IMR-90 (cell line): ENCODE data around the gene PRELID2. TPM values are rescaled to one million over a fixed set of nuclear protein-coding genes. Genes with fewer than 3 reads are reported as not detected.

Experiments
- ATAC-seq: fragments of 200-7000 bp; cut with Tn5 transposase; 2 replicates; pipeline ENCODE4 v1.9.1; 2020; ENCODE audit warnings: low read depth, mild to moderate bottlenecking, moderate library complexity
- BruUV-seq: library from RNA; stranded (reverse); fragments of 400-500 nt; replicated peaks from 2 replicates; lab custom pipeline; 2021; lab: Mats Ljungman, UMichigan
- CTCF ChIA-PET: fragments of 300-600 bp; formaldehyde crosslinking; extraction: SDS; loops from one replicate; lab custom pipeline; 2021; ENCODE audit warnings: antibody characterized with exemption; lab: Yijun Ruan, JAX
- POLR2A ChIA-PET: fragments of 300-600 bp; sonication (Branson Sonifier 250); formaldehyde crosslinking; loops from one replicate; lab custom pipeline; 2022; ENCODE audit warnings: antibody characterized with exemption; ENCODE audit not compliant: unreplicated experiment; lab: Charles Lee
- DNase-seq: peaks from one replicate; pipeline ENCODE4 v3.0.0; 2013
- H2AFZ ChIP-seq: replicated peaks from 2 replicates; pipeline ENCODE3; 2013; ENCODE audit warnings: low read length, mild to moderate bottlenecking; ENCODE audit not compliant: poor library complexity
- H2AK5ac ChIP-seq: 2 replicates; pipeline ENCODE4 v1.6.1; 2013; ENCODE audit warnings: low read depth, low read length, inconsistent platforms
- H2AK9ac ChIP-seq: replicated peaks from 2 replicates; pipeline ENCODE3; 2013; ENCODE audit warnings: mild to moderate bottlenecking, low read depth, low read length, moderate library complexity; ENCODE audit not compliant: poor library complexity
- H2BK120ac ChIP-seq: 2 replicates; pipeline ENCODE4 v1.6.1; 2013; ENCODE audit warnings: low read depth, low read length, inconsistent platforms
- H2BK15ac ChIP-seq: 3 replicates; pipeline ENCODE4 v1.6.1; 2013; ENCODE audit warnings: low read depth, low read length, inconsistent platforms
- H2BK20ac ChIP-seq: 2 replicates; pipeline ENCODE4 v1.6.1; 2013; ENCODE audit warnings: low read depth, mild to moderate bottlenecking, inconsistent platforms, low read length, moderate library complexity
- H2BK5ac ChIP-seq: 2 replicates; pipeline ENCODE4 v1.6.1; 2013; ENCODE audit warnings: mild to moderate bottlenecking, low read depth, low read length, inconsistent platforms; ENCODE audit not compliant: poor library complexity, severe bottlenecking
- H3K14ac ChIP-seq: replicated peaks from 2 replicates; pipeline ENCODE4 v1.6.1; 2013; ENCODE audit warnings: low read depth, low read length, inconsistent platforms
- H3K18ac ChIP-seq: 2 replicates; pipeline ENCODE4 v1.6.1; 2013; ENCODE audit warnings: low read depth, low read length, control low read depth
- H3K23ac ChIP-seq: 2 replicates; pipeline ENCODE4 v1.6.1; 2013; ENCODE audit warnings: low read depth, low read length, inconsistent platforms
- H3K27ac ChIP-seq: 2 replicates; pipeline ENCODE4 v1.5.1; 2013; ENCODE audit warnings: mild to moderate bottlenecking, control low read depth, low read length; ENCODE audit not compliant: insufficient read depth
- H3K27me3 ChIP-seq: 2 replicates; pipeline ENCODE4 v1.6.1; 2013; ENCODE audit warnings: low read length; ENCODE audit not compliant: control insufficient read depth, insufficient read depth
- H3K36me3 ChIP-seq: 2 replicates; pipeline ENCODE4 v1.6.1; 2013; ENCODE audit warnings: low read length, mixed read lengths; ENCODE audit not compliant: control insufficient read depth, insufficient read depth
- H3K4ac ChIP-seq: 2 replicates; pipeline ENCODE4 v1.6.1; 2013; ENCODE audit warnings: low read depth, low read length, inconsistent platforms
- H3K4me1 ChIP-seq: 2 replicates; pipeline ENCODE4 v1.6.1; 2013; ENCODE audit warnings: low read length, mixed read lengths; ENCODE audit not compliant: control insufficient read depth, insufficient read depth
- H3K4me2 ChIP-seq: 2 replicates; pipeline ENCODE4 v1.6.1; 2013; ENCODE audit warnings: low read depth, mild to moderate bottlenecking, control low read depth, low read length, moderate library complexity
- H3K4me3 ChIP-seq: 2 replicates; pipeline ENCODE4 v1.5.1; 2013; ENCODE audit warnings: low read depth, mild to moderate bottlenecking, control low read depth, low read length, moderate library complexity; ENCODE audit not compliant: insufficient read depth
- H3K56ac ChIP-seq: 2 replicates; pipeline ENCODE4 v1.6.1; 2013; ENCODE audit warnings: low read length, inconsistent platforms; ENCODE audit not compliant: insufficient read depth; ENCODE audit errors: extremely low read depth
- H3K79me1 ChIP-seq, 2 experiments: 2 replicates each; pipeline ENCODE4 v1.6.1; 2013; ENCODE audit warnings: low read length in 2 of 2, inconsistent platforms in 1 of 2, low read depth in 1 of 2
- H3K9ac ChIP-seq: 2 replicates; pipeline ENCODE4 v1.6.1; 2013; ENCODE audit warnings: low read depth, low read length, control low read depth
- H3K9me1 ChIP-seq: 2 replicates; pipeline ENCODE4 v1.6.1; 2013; ENCODE audit warnings: low read length, inconsistent platforms; ENCODE audit not compliant: insufficient read depth
- H3K9me3 ChIP-seq: 2 replicates; pipeline ENCODE4 v1.6.1; 2013; ENCODE audit warnings: low read length; ENCODE audit not compliant: control insufficient read depth, insufficient read depth
- H4K20me1 ChIP-seq: 2 replicates; pipeline ENCODE4 v1.6.1; 2013; ENCODE audit warnings: low read length, inconsistent platforms; ENCODE audit not compliant: insufficient read depth
- H4K5ac ChIP-seq: 2 replicates; pipeline ENCODE4 v1.6.1; 2013; ENCODE audit warnings: mild to moderate bottlenecking, low read depth, low read length, control low read depth
- H4K8ac ChIP-seq, 2 experiments: 2 replicates each; pipeline ENCODE4 v1.6.1; 2013; ENCODE audit warnings: low read depth in 2 of 2, low read length in 2 of 2, control low read depth in 1 of 2, inconsistent platforms in 1 of 2
- H4K91ac ChIP-seq: 2 replicates; pipeline ENCODE4 v1.6.1; 2013; ENCODE audit warnings: low read depth, low read length, inconsistent platforms; ENCODE audit not compliant: insufficient read depth
- BHLHE40 ChIP-seq: fragments of 150-350 bp; IDR thresholded peaks from 2 replicates; pipeline ENCODE4 v1.6.1; 2016; ENCODE audit warnings: mild to moderate bottlenecking, low read depth, low read length
- CEBPB ChIP-seq: IDR thresholded peaks from 2 replicates; pipeline ENCODE4 v1.6.1; 2012; ENCODE audit warnings: low read depth, low read length, improper control_type of control experiment
- CTCF ChIP-seq: conservative IDR thresholded peaks from 2 replicates; pipeline ENCODE4 v1.5.1; 2012; ENCODE audit warnings: mild to moderate bottlenecking, low read depth, low read length, improper control_type of control experiment
- FOS ChIP-seq: fragments of 150-350 bp; IDR thresholded peaks from 2 replicates; pipeline ENCODE4 v1.6.1; 2016; ENCODE audit warnings: low read depth, low read length
- MAZ ChIP-seq: IDR thresholded peaks from 2 replicates; pipeline ENCODE4 v1.6.1; 2012; ENCODE audit warnings: low read depth, mild to moderate bottlenecking, low read length, improper control_type of control experiment, moderate library complexity, borderline replicate concordance
- MXI1 ChIP-seq: IDR thresholded peaks from 2 replicates; pipeline ENCODE4 v1.6.1; 2012; ENCODE audit warnings: low read depth, mild to moderate bottlenecking, low read length, moderate library complexity, borderline replicate concordance
- POLR2A ChIP-seq: IDR thresholded peaks from 2 replicates; pipeline ENCODE4 v1.6.1; 2012; ENCODE audit warnings: mild to moderate bottlenecking, low read depth, low read length
- RAD21 ChIP-seq: IDR thresholded peaks from 2 replicates; pipeline ENCODE4 v1.6.1; 2012; ENCODE audit warnings: low read length, improper control_type of control experiment
- USF2 ChIP-seq: fragments of 150-350 bp; IDR thresholded peaks from 2 replicates; pipeline ENCODE4 v1.6.1; 2017; ENCODE audit warnings: mild to moderate bottlenecking, antibody characterized with exemption, low read length, low read depth
- WGBS, 2 experiments: methylation state at CpG; one replicate each; pipeline versions ENCODE4 v1.1.5 to v1.1.7; 2013; ENCODE audit warnings: missing lambda C conversion rate in 2 of 2; ENCODE audit not compliant: insufficient read length in 1 of 2; ENCODE audit errors: extremely low coverage in 2 of 2; 5-methylcytosine and 5-hydroxymethylcytosine counted together
- dilution Hi-C: fragments of 300-500 bp; cut with HindIII; formaldehyde crosslinking; loops from one replicate; pipeline ENCODE4 v1.14.3; 2018; ENCODE audit warnings: low sequenced_read_pairs; ENCODE audit not compliant: unreplicated experiment
- in situ Hi-C: fragments of 300-500 bp; cut with MboI; formaldehyde crosslinking; loops from 3 replicates; pipeline ENCODE4 v1.14.3; 2019; ENCODE audit warnings: low sequenced_read_pairs, inconsistent platforms, mixed read lengths
- intact Hi-C: fragments of 100-400 bp; cut with micrococcal nuclease; formaldehyde crosslinking; loops from 2 replicates; pipeline ENCODE4 v1.10.0; 2022
- polyA plus RNA-seq, 3 experiments: library from polyadenylated mRNA; depleted of rRNA; stranded (reverse); fragments of >200 nt; gene quantifications; 2 replicates each; pipeline ENCODE4 v1.2.3, GENCODE V29; 2012; ENCODE audit warnings: low replicate concordance in 1 of 3
- total RNA-seq: library from RNA; depleted of rRNA; stranded (reverse); fragments of >200 nt; gene quantifications from 2 replicates; pipeline ENCODE4 v1.2.3, GENCODE V29; 2012

Gene PRELID2
- total and polyA plus RNA-seq, 2 of the 4 experiments (the other 2 are of a cell fraction) = 4.9 to 8.6 TPM

GRCh38 chr5:145856285-145856818 lies 21.2 kb upstream of the PRELID2 start:
- in situ Hi-C loops (no loop called here), dilution Hi-C loops (no loop called here), intact Hi-C loops (loop anchor here (1.0 kb wide), 1 partner anchor 68 kb away; no protein-coding TSS in a partner anchor)
- peak overlapping the region; percentile 90; the same call in 1 of the 3 replicates for H2BK15ac ChIP-seq
- H3K36me3 ChIP-seq = no peaks in the 10 kb centered on the region
- peak overlapping the region; percentile 97 for H2AFZ ChIP-seq
- ATAC-seq (peak; percentile 74), DNase-seq (peak; percentile 83)
- peak overlapping the region; percentile 58 for H4K5ac ChIP-seq
- H2BK5ac ChIP-seq = peak overlapping the region; percentile 66
- peaks cover 10% of the 10 kb centered on the region for H3K4me1 ChIP-seq
- H3K18ac ChIP-seq = peak overlapping the region; percentile 63
- peak overlapping the region; percentile 73 for H2BK120ac ChIP-seq
- POLR2A ChIA-PET = interaction anchor here (0.7 kb wide), 1 partner anchor 133 kb away, joined by 3 read pairs; no protein-coding TSS in a partner anchor
- H3K4ac ChIP-seq = peak overlapping the region; percentile 91
- no peaks in the 10 kb centered on the region for H3K79me1 ChIP-seq
- no peak overlapping the region; the same call in 1 of the 2 replicates for H2AK5ac ChIP-seq
- H3K56ac ChIP-seq = no peak overlapping the region
- TF ChIP-seq MXI1 (no peak), CTCF (no peak), USF2 (no peak), MAZ (peak; percentile 53; the same call in 1 of the 2 replicates), FOS (0 out of 2 replicates have a peak, but pooled peaks have one; percentile 4), POLR2A (no peak), CEBPB (no peak), BHLHE40 (no peak), RAD21 (no peak)
- BruUV-seq = no TSS peak
- H3K27ac ChIP-seq = peak overlapping the region; percentile 54
- H4K20me1 ChIP-seq = no peaks in the 10 kb centered on the region
- peak overlapping the region; percentile 55 to 83 for H4K8ac ChIP-seq
- H2AK9ac ChIP-seq = peak overlapping the region; percentile 65
- peaks cover 8% of the 10 kb centered on the region for H3K9me1 ChIP-seq
- H3K4me3 ChIP-seq = no peak overlapping the region
- no peaks in the 10 kb centered on the region for H3K9me3 ChIP-seq
- peak overlapping the region; percentile 83 for H2BK20ac ChIP-seq
- H3K23ac ChIP-seq = peak overlapping the region; percentile 71
- H3K4me2 ChIP-seq = peak overlapping the region; percentile 64
- H3K27me3 ChIP-seq = no peaks in the 10 kb centered on the region
- CTCF ChIA-PET = interaction anchor here (0.6 to 2.5 kb wide), 4 partner anchors 10 to 184 kb away, joined by 3 to 12 read pairs (median 3); no protein-coding TSS in a partner anchor
- WGBS, 2 experiments = no CpG with 5 or more reads among the region's 25 CpGs
- peak overlapping the region; percentile 66 for H4K91ac ChIP-seq
- peak overlapping the region; percentile 53 for H3K9ac ChIP-seq
- peak overlapping the region; percentile 70 for H3K14ac ChIP-seq
